Lung (tissue), 12 donors: ENCODE results near the gene TMEM242. TPM values are rescaled to one million over a fixed set of nuclear protein-coding genes. Genes with fewer than 3 reads are reported as not detected.
A peak's percentile ranks its signal among the peaks of the same experiment; 100 is the strongest.

ENCODE experiments used
- ATAC-seq: fragments of 200-7000 bp; cut with Tn5 transposase; one replicate; pipeline ENCODE4 v1.9.1; 2020; ENCODE audit warnings: moderate number of reproducible peaks; ENCODE audit not compliant: insufficient read depth, low FRiP score
- DNase-seq, 3 donors: peaks; one replicate each; pipeline ENCODE4 v3.0.0-alpha.2; 2013 to 2017
- H3K27ac ChIP-seq, 2 donors: one replicate each; pipeline ENCODE4 v1.5.1; 2013; ENCODE audit warnings: mild to moderate bottlenecking in 2 of 2, moderate library complexity in 2 of 2, control low read depth in 1 of 2, inconsistent platforms in 1 of 2, low read depth in 1 of 2, low read length in 1 of 2
- H3K27me3 ChIP-seq, 3 donors: one replicate each; pipeline ENCODE4 v1.5.1; 2013; ENCODE audit warnings: low read length in 2 of 3; ENCODE audit not compliant: control insufficient read depth in 3 of 3, insufficient read depth in 3 of 3
- H3K36me3 ChIP-seq, 4 donors: one replicate each; pipeline ENCODE4 v1.5.1; 2013; ENCODE audit warnings: low read length in 4 of 4, mild to moderate bottlenecking in 1 of 4, moderate library complexity in 1 of 4; ENCODE audit not compliant: control insufficient read depth in 4 of 4, insufficient read depth in 4 of 4
- H3K4me1 ChIP-seq, 5 donors: one replicate each; pipeline ENCODE4 v1.5.1; 2013; ENCODE audit warnings: low read length in 5 of 5, mild to moderate bottlenecking in 2 of 5, moderate library complexity in 1 of 5; ENCODE audit not compliant: control insufficient read depth in 5 of 5, insufficient read depth in 5 of 5
- H3K4me3 ChIP-seq: one replicate; pipeline ENCODE4 v1.5.1; 2013; ENCODE audit warnings: mild to moderate bottlenecking, control low read depth, moderate library complexity
- H3K9ac ChIP-seq, 2 donors: one replicate each; pipeline ENCODE4 v1.5.1; 2013; ENCODE audit warnings: low read length in 2 of 2, control low read depth in 1 of 2; ENCODE audit not compliant: insufficient read depth in 1 of 2
- H3K9me3 ChIP-seq, 4 donors: one replicate each; pipeline ENCODE4 v1.5.1; 2013; ENCODE audit warnings: low read length in 3 of 4, mild to moderate bottlenecking in 1 of 4, moderate library complexity in 1 of 4; ENCODE audit not compliant: control insufficient read depth in 4 of 4, insufficient read depth in 3 of 4
- WGBS, 2 donors: extraction: QIAGEN DNeasy Blood & Tissue Kit; methylation state at CpG; one replicate each; pipeline ENCODE4 v1.1.7; 2013; 5-methylcytosine and 5-hydroxymethylcytosine counted together
- polyA plus RNA-seq, 2 donors: library from polyadenylated mRNA; stranded (reverse); fragments of 200-250 nt; gene quantifications; one replicate each; pipeline ENCODE4 v1.2.1, GENCODE V29; 2013
- total RNA-seq, 2 donors: library from RNA; depleted of rRNA in 1 of 2; stranded (reverse); fragments of >200 nt in 1 of 2; gene quantifications; one replicate each; pipeline ENCODE4 v1.2.1, GENCODE V29; 2014 to 2021
- TF ChIP-seq, protein P1 (sequence below): IDR thresholded peaks from 2 replicates; pipeline ENCODE4 v1.5.1; 2012; ENCODE audit warnings: mild to moderate bottlenecking; ENCODE audit errors: control extremely low read depth, extremely low read depth
- donor health status: control.
- donor health status: control.
- donor health status: Bipolar disorder and iron deficiency.
- donor health status: healthy.
- donor health status: DM: yes; HTN: yes; CAD: no.

TMEM242 gene
- total and polyA plus RNA-seq, 4 donors: 4.4 to 11.5 (median 8.3) TPM

DNA sequence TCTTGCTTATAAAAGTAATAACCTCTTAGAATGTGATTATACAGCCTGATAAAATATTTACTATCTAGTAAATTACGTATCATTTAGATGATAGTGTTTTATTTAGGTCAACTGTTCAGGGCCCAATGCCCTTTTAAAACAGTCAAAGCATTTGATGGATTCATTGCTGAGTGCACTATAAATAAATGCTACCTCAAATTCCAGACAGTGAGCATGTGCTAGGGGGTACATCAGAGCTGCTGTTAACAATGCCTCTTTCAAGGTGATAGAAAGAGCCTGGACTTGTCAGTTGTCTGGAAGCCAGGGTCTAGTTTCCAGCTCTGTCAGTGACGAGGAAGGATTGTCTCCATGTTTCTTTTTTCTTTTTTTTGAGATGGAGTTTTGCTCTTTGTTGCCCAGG is 7.5 kb upstream of the TMEM242 start:
- H3K4me1 ChIP-seq: peaks cover 0 to 10% (median 0%) of the 10 kb centered on the region in 5 donors
- TF ChIP-seq, protein P1, sequence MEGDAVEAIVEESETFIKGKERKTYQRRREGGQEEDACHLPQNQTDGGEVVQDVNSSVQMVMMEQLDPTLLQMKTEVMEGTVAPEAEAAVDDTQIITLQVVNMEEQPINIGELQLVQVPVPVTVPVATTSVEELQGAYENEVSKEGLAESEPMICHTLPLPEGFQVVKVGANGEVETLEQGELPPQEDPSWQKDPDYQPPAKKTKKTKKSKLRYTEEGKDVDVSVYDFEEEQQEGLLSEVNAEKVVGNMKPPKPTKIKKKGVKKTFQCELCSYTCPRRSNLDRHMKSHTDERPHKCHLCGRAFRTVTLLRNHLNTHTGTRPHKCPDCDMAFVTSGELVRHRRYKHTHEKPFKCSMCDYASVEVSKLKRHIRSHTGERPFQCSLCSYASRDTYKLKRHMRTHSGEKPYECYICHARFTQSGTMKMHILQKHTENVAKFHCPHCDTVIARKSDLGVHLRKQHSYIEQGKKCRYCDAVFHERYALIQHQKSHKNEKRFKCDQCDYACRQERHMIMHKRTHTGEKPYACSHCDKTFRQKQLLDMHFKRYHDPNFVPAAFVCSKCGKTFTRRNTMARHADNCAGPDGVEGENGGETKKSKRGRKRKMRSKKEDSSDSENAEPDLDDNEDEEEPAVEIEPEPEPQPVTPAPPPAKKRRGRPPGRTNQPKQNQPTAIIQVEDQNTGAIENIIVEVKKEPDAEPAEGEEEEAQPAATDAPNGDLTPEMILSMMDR: no peak
- 80 to 94% methylated on average over 2 of the region's 2 CpGs for WGBS, 2 donors
- H3K9me3 ChIP-seq: no peaks in the 10 kb centered on the region
- no peak overlapping the region for H3K9ac ChIP-seq
- no peak overlapping the region for H3K4me3 ChIP-seq
- no peak for DNase-seq
- no peaks in the 10 kb centered on the region for H3K36me3 ChIP-seq
- no peaks in the 10 kb centered on the region for H3K27me3 ChIP-seq
- H3K27ac ChIP-seq: no peak overlapping the region
- ATAC-seq: no peak

DNA sequence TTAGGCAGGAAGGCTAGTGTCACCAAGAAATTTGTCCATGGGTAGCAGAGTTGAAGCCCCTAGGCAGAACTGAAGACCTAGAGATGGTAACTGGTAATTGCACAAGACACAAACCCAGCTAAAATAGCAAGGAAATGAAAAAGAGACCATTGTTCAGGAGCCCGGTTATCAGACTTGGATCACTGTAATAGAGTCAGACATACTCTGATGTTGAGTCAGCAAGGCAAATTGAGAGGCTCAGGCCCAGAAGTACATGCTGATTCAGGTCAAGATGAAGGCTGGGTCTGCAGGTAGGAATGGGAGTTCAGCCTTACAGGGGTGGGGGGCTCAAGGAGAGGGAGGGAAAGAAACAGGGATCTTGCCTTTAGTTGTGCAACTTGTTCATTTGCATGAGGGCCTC is 6.5 kb upstream of the TMEM242 start:
- no peak overlapping the region for H3K27ac ChIP-seq
- H3K9ac ChIP-seq: no peak overlapping the region
- H3K36me3 ChIP-seq: no peaks in the 10 kb centered on the region
- no peak for DNase-seq
- no peaks in the 10 kb centered on the region for H3K27me3 ChIP-seq
- H3K4me3 ChIP-seq: no peak overlapping the region
- H3K9me3 ChIP-seq: no peaks in the 10 kb centered on the region
- peaks cover 0 to 10% (median 0%) of the 10 kb centered on the region in 5 donors for H3K4me1 ChIP-seq
- ATAC-seq: no peak
- TF ChIP-seq, protein P1: no peak
- WGBS, 2 donors: 82 to 89% methylated on average over 1 of the region's 1 CpG

DNA sequence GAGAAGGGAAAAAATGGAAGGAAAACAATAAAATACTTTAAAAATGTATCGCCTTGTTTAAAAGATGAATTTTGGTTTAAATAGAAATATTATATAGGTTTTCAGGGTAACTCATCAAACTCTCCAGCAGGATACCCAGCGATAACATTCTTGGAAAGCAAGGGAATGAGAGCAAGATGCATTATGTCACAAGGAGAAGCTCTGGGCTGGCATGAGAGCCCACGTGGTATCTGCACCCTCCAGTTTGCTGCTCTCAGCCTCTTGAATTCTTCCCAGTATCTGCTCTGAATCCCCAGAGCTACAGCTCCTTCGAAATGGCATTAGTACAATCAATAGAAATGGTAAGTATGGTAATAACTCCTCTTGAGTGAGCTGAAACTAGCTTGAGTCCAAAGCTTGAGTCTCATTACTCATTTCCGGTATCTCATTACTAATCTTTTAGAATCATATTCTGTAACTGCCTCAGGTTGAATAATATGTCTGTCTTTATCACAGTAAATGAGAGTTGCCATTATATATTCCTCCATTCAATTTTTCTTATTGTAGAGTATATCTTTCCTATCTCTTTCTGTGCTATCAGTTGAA is 4.9 kb upstream of the TMEM242 start:
- Histone ChIP-seq H3K4me3 (no peak overlapping the region), H3K9ac (no peak overlapping the region), H3K4me1 (peaks cover 0 to 10% (median 0%) of the 10 kb centered on the region in 5 donors), H3K36me3 (no peaks in the 10 kb centered on the region), H3K9me3 (no peaks in the 10 kb centered on the region), H3K27ac (peak overlapping the region in 1 of 2 donors; percentile 46), H3K27me3 (no peaks in the 10 kb centered on the region)
- DNase-seq: no peak
- WGBS, 2 donors: 70 to 74% methylated on average over 5 of the region's 5 CpGs
- ATAC-seq: no peak
- TF ChIP-seq, protein P1: no peak

DNA sequence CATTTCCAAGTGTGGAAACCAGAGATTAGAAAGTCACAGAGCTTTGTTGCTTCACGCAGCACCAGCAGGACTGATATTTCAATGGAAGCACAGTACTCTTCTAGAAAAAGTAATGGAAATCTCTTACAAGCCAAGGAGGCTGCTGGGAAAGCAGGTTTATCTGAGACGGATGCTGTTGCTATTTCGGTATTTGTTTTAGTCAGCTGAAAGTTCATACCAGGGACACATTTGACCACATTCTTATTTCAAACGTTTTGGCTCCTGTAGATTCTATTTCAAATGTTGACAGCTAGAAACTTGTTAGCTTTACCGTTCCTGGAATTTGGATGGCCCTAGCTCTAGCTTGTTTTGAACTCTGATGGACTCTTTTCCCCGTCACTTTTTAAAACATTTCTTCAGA is 3.7 kb upstream of the TMEM242 start:
- 21 to 56% methylated on average over 6 of the region's 6 CpGs for WGBS, 2 donors
- Histone ChIP-seq H3K4me1 (peaks cover 0 to 11% (median 0%) of the 10 kb centered on the region in 5 donors), H3K9ac (no peak overlapping the region), H3K27me3 (no peaks in the 10 kb centered on the region), H3K27ac (peak overlapping the region in 1 of 2 donors; percentile 45), H3K9me3 (no peaks in the 10 kb centered on the region), H3K36me3 (no peaks in the 10 kb centered on the region), H3K4me3 (no peak overlapping the region)
- DNase-seq (no peak), ATAC-seq (no peak)
- TF ChIP-seq, protein P1: no peak
